Measurements from ENCODE around the gene PARD3. TPM values are rescaled to one million over a fixed set of nuclear protein-coding genes. Genes with fewer than 3 reads are reported as not detected.
"Not testable (repeated sequence)": the region's sequence is repeated elsewhere in the genome, so short reads cannot be mapped to it uniquely, and the experiment has no call there.

The PARD3 gene
- total RNA-seq, 1 experiment from 2014 or later: 19.3 TPM

GRCh38 chr10:34716958-34717357 lies 98.1 kb downstream of the PARD3 start:
- DNase-seq (ENCODE audit: low spot score): peak; percentile 70

GRCh38 chr10:34716234-34716633 lies 98.9 kb downstream of the PARD3 start:
- DNase-seq (ENCODE audit: low spot score): no peak

GRCh38 chr10:34715511-34716187 lies 99.4 kb downstream of the PARD3 start:
- DNase-seq (ENCODE audit: low spot score): no peak

- peak; percentile 26 for DNase-seq (ENCODE audit: low spot score)
Observed at GRCh38 chr10:34713875-34714274, 101.2 kb downstream of the PARD3 start.

- DNase-seq (ENCODE audit: low spot score): no peak
Observed at GRCh38 chr10:34711500-34711899, 103.6 kb downstream of the PARD3 start.

- no peak for DNase-seq (ENCODE audit: low spot score)
Observed at GRCh38 chr10:34710391-34710751, 104.7 kb downstream of the PARD3 start.

- DNase-seq (ENCODE audit: low spot score): no peak
Observed at GRCh38 chr10:34709637-34710390, 105.3 kb downstream of the PARD3 start.

GRCh38 chr10:34707656-34708055 lies 107.4 kb downstream of the PARD3 start:
- no peak for DNase-seq (ENCODE audit: low spot score)

GRCh38 chr10:34706992-34707391 lies 108.1 kb downstream of the PARD3 start:
- DNase-seq (ENCODE audit: low spot score): not testable (repeated sequence)

GRCh38 chr10:34706147-34706546 lies 108.9 kb downstream of the PARD3 start:
- no peak for DNase-seq (ENCODE audit: low spot score)

GRCh38 chr10:34705563-34705962 lies 109.5 kb downstream of the PARD3 start:
- no peak for DNase-seq (ENCODE audit: low spot score)

GRCh38 chr10:34704526-34705184 lies 110.4 kb downstream of the PARD3 start:
- no peak for DNase-seq (ENCODE audit: low spot score)

GRCh38 chr10:34702982-34703381 lies 112.1 kb downstream of the PARD3 start:
- no peak for DNase-seq (ENCODE audit: low spot score)

- DNase-seq (ENCODE audit: low spot score): no peak
Observed at GRCh38 chr10:34702093-34702937, 112.8 kb downstream of the PARD3 start.

- DNase-seq (ENCODE audit: low spot score): no peak
Observed at GRCh38 chr10:34701194-34701593, 113.9 kb downstream of the PARD3 start.

- DNase-seq (ENCODE audit: low spot score): not testable (repeated sequence)
Observed at GRCh38 chr10:34700752-34701151, 114.3 kb downstream of the PARD3 start.

- DNase-seq (ENCODE audit: low spot score): no peak
Observed at GRCh38 chr10:34699904-34700517, 115.1 kb downstream of the PARD3 start.

- peak; percentile 33 for DNase-seq (ENCODE audit: low spot score)
Observed at GRCh38 chr10:34698979-34699378, 116.1 kb downstream of the PARD3 start.

GRCh38 chr10:34698248-34698831 lies 116.8 kb downstream of the PARD3 start:
- DNase-seq (ENCODE audit: low spot score): no peak

- no peak for DNase-seq (ENCODE audit: low spot score)
Observed at GRCh38 chr10:34697351-34698247, 117.5 kb downstream of the PARD3 start.
